Fibroblast of mammary gland (primary cell): ENCODE measurements around the gene NDUFV2.

Experiments used
- DNase-seq: peaks from one replicate; pipeline ENCODE4 v3.0.0-alpha.2; 2010; ENCODE audit warnings: low read depth
- H3K4me3 ChIP-seq: 2 replicates; pipeline ENCODE4 v1.5.1; 2011; ENCODE audit warnings: low read depth, mild to moderate bottlenecking, low read length, moderate library complexity; ENCODE audit not compliant: control insufficient read depth
- CTCF ChIP-seq: conservative IDR thresholded peaks from 2 replicates; pipeline ENCODE4 v1.5.1; 2011; ENCODE audit warnings: low read depth, low read length, inconsistent platforms; ENCODE audit not compliant: control insufficient read depth, insufficient read depth

The NDUFV2 gene

GRCh38 chr18:9108911-9109310 is 6.4 kb downstream of the NDUFV2 start:
- H3K4me3 ChIP-seq: no peak overlapping the region
- no peak for TF ChIP-seq CTCF
- no peak for DNase-seq

GRCh38 chr18:9109523-9109922 is 7.0 kb downstream of the NDUFV2 start:
- H3K4me3 ChIP-seq: no peak overlapping the region
- TF ChIP-seq CTCF: no peak
- peak; percentile 68 for DNase-seq

- H3K4me3 ChIP-seq: no peak overlapping the region
- no peak for DNase-seq
- no peak for TF ChIP-seq CTCF
Observed at GRCh38 chr18:9113468-9114149, 11.1 kb downstream of the NDUFV2 start.

GRCh38 chr18:9115984-9116383 is 13.5 kb downstream of the NDUFV2 start:
- no peak overlapping the region for H3K4me3 ChIP-seq
- TF ChIP-seq CTCF: no peak
- DNase-seq: no peak

GRCh38 chr18:9117980-9118841 is 15.7 kb downstream of the NDUFV2 start:
- H3K4me3 ChIP-seq: no peak overlapping the region
- no peak for DNase-seq
- no peak for TF ChIP-seq CTCF

GRCh38 chr18:9120796-9121195 is 18.3 kb downstream of the NDUFV2 start:
- no peak for DNase-seq
- no peak for TF ChIP-seq CTCF
- no peak overlapping the region for H3K4me3 ChIP-seq

- DNase-seq: no peak
- TF ChIP-seq CTCF: no peak
- no peak overlapping the region for H3K4me3 ChIP-seq
Observed at GRCh38 chr18:9123520-9123919, 21.0 kb downstream of the NDUFV2 start.
